Hepatocyte (in vitro differentiated cells): Measurements from ENCODE around the gene MREG.

Experiments used
- EZH2 ChIP-seq: fragments of 200-600 bp; sonication (generic); IDR thresholded peaks from 2 replicates; pipeline ENCODE4 v1.6.1; 2016; ENCODE audit warnings: antibody characterized with exemption, mild to moderate bottlenecking, borderline replicate concordance
- EZH2phosphoT487 ChIP-seq: fragments of 200-600 bp; sonication (generic); IDR thresholded peaks from one replicate; pipeline ENCODE4 v1.6.1; 2018; ENCODE audit warnings: antibody characterized with exemption, mild to moderate bottlenecking, low read depth, moderate library complexity; ENCODE audit not compliant: unreplicated experiment, severe bottlenecking
- TF ChIP-seq, protein P1 (sequence below): fragments of 200-600 bp; sonication (generic); IDR thresholded peaks from 2 replicates; pipeline ENCODE4 v1.5.1; 2016; ENCODE audit warnings: antibody characterized with exemption, mild to moderate bottlenecking; ENCODE audit not compliant: poor library complexity

DNA sequence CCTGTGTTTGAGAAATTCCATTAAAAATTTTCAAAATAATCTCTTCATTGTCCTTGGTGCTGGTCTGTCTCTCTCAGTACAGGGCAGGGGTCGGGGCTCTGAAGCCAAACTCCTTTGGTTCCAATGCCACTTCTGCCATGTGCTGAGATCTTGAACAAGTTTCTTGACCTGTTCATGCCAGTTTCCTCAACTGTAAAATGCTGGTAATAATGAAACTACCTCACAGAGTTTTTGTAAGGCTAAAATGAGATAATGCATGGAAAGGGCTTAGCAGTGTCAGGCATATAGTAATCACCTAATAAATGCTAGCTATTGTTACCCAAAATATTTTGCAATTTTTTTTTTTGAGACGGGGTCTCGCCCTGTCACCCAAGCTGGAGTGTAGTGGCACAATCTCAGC, 16.9 kb upstream of the MREG start:
- TF ChIP-seq, protein P1, sequence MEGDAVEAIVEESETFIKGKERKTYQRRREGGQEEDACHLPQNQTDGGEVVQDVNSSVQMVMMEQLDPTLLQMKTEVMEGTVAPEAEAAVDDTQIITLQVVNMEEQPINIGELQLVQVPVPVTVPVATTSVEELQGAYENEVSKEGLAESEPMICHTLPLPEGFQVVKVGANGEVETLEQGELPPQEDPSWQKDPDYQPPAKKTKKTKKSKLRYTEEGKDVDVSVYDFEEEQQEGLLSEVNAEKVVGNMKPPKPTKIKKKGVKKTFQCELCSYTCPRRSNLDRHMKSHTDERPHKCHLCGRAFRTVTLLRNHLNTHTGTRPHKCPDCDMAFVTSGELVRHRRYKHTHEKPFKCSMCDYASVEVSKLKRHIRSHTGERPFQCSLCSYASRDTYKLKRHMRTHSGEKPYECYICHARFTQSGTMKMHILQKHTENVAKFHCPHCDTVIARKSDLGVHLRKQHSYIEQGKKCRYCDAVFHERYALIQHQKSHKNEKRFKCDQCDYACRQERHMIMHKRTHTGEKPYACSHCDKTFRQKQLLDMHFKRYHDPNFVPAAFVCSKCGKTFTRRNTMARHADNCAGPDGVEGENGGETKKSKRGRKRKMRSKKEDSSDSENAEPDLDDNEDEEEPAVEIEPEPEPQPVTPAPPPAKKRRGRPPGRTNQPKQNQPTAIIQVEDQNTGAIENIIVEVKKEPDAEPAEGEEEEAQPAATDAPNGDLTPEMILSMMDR, result no peak
- TF ChIP-seq EZH2phosphoT487 (no peak), EZH2 (no peak)
